Duodenal mucosa (tissue), 2 donors: Measurements from ENCODE around the gene CPEB1.

ENCODE experiments used
- H3K27ac ChIP-seq: one replicate; pipeline ENCODE4 v1.7.0; 2013; ENCODE audit warnings: low read depth, low read length
- H3K27me3 ChIP-seq, 2 donors: one replicate each; pipeline ENCODE4 v1.7.0; 2013; ENCODE audit warnings: low read length in 2 of 2, control low read depth in 1 of 2; ENCODE audit not compliant: insufficient read depth in 2 of 2, control insufficient read depth in 1 of 2
- H3K36me3 ChIP-seq, 2 donors: one replicate each; pipeline ENCODE4 v1.7.0; 2013; ENCODE audit warnings: low read length in 2 of 2, control low read depth in 1 of 2; ENCODE audit not compliant: insufficient read depth in 2 of 2, control insufficient read depth in 1 of 2
- H3K4me1 ChIP-seq, 2 donors: one replicate each; pipeline ENCODE4 v1.7.0; 2013; ENCODE audit warnings: low read length in 2 of 2, control low read depth in 1 of 2; ENCODE audit not compliant: insufficient read depth in 2 of 2, control insufficient read depth in 1 of 2
- H3K4me3 ChIP-seq, 2 donors: one replicate each; pipeline ENCODE4 v1.7.0; 2013; ENCODE audit warnings: low read length in 2 of 2, low read depth in 1 of 2
- H3K9ac ChIP-seq, 2 donors: one replicate each; pipeline ENCODE4 v1.7.0; 2013; ENCODE audit warnings: low read length in 2 of 2, low read depth in 1 of 2
- H3K9me3 ChIP-seq, 2 donors: one replicate each; pipeline ENCODE4 v1.7.0; 2013; ENCODE audit warnings: low read length in 2 of 2, control low read depth in 1 of 2; ENCODE audit not compliant: control insufficient read depth in 1 of 2

The CPEB1 gene

DNA sequence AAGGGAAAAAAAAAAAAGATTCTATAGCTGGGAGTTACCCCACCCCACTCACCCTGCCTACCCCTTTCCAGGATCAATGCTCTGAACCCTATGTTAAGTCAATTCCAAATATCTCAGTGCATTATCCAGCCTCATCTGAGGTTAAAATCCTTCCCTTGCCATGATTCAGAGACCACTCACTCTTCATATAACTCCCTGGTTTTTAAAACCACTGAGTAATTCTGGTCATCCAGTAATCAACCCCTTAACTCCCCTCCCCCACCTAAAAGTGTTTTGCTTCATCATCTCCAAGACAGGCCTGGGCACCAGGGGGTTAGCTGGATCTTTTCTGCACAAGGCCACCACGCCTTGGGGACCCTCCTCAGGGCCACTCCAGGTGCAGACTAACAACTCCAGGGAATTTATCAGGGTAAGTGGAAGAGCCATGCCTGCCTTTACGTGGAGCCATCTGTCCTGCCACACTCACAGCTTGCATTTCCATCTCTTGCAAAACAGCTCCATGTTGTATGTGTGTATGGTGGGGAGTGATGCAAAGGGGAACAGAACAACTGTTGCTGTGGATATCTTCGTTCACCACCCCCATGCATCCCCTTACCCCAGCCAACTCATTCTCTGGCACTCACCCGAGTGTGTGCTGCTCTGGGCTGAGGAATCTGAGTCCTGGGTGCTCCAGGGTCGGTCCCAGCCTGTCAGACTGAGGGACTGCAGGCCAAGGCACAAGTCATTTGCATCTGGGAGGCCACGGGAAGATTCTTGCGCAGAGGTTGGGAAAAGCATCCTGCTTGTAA, 76.2 kb downstream of the CPEB1 start:
- Histone ChIP-seq H3K9ac (peak overlapping the region in 1 of 2 donors; percentile 12), H3K27me3 (peaks cover 6 to 21% of the 10 kb centered on the region in 2 donors), H3K4me3 (no peak overlapping the region), H3K4me1 (peaks cover 0 to 4% of the 10 kb centered on the region in 2 donors), H3K36me3 (no peaks in the 10 kb centered on the region), H3K27ac (no peak overlapping the region), H3K9me3 (no peaks in the 10 kb centered on the region)

DNA sequence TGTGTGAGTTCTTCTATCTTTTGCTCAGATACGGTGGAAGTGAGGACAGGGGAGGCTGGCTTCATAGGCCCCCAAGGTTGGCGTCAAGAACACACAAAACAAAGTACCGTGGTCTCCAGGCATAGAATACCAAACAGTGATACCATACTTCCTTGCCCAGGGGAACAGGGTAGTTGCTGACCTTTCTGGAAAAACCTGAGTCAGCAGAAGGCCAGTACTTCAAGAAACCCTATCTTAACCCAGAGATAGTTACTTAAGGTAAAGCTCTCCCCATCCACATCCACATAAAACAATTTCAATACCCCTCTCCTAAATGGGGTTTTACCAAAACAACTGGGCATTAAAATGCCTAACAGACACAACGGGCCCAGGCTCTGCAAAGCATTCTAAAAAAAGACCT, 77.3 kb downstream of the CPEB1 start:
- H3K4me1 ChIP-seq, result peaks cover 0 to 4% of the 10 kb centered on the region in 2 donors
- H3K27ac ChIP-seq, result no peak overlapping the region
- H3K36me3 ChIP-seq, result no peaks in the 10 kb centered on the region
- H3K4me3 ChIP-seq, result no peak overlapping the region
- H3K9me3 ChIP-seq, result no peaks in the 10 kb centered on the region
- H3K27me3 ChIP-seq, result peaks cover 6 to 21% of the 10 kb centered on the region in 2 donors
- H3K9ac ChIP-seq, result no peak overlapping the region

DNA sequence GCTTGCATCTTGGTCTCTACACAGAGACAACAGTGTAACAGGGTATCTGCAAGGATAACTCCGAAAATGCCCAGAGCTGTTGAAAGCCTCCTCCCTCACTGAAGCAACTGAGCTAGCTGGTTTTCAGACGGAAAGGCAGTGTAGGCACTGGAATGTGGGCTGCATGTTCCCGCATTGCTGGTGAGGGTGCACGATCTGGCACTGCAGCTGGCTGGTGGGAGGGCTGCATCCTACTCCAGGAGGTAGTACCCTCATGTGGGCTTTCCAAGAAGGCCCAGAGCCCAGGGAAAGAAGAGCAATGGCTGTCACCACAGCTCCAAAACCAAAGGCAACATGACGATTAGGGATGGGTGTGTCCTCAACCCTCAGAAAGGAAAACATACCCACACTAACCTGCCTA, 78.2 kb downstream of the CPEB1 start:
- Histone ChIP-seq H3K27me3 (peaks cover 6 to 19% of the 10 kb centered on the region in 2 donors), H3K36me3 (no peaks in the 10 kb centered on the region), H3K4me3 (no peak overlapping the region), H3K9me3 (no peaks in the 10 kb centered on the region), H3K9ac (no peak overlapping the region), H3K27ac (no peak overlapping the region), H3K4me1 (peaks cover 0 to 4% of the 10 kb centered on the region in 2 donors)

DNA sequence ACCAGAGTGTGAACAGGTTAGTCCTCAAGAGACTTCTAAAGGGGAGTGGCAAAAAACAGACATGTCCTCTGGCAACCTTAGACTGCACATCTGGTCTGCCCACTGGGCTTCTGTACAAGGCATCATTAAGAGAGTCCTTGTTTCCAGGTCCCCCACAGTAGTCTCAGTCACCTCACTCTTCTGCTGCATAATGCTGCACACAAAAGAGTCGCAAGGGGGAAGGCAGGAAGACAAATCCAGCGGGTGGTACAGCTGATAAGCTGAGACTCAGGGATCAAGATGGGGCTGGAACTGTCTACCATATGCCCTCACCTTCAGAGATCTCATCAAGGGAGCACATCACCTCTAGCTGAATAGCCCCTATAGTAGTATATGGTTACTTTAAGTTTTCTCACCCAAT, 79.5 kb downstream of the CPEB1 start:
- Histone ChIP-seq H3K9ac (no peak overlapping the region), H3K4me3 (no peak overlapping the region), H3K36me3 (no peaks in the 10 kb centered on the region), H3K4me1 (peaks cover 0 to 4% of the 10 kb centered on the region in 2 donors), H3K27ac (no peak overlapping the region), H3K9me3 (no peaks in the 10 kb centered on the region), H3K27me3 (peaks cover 6 to 13% of the 10 kb centered on the region in 2 donors)

DNA sequence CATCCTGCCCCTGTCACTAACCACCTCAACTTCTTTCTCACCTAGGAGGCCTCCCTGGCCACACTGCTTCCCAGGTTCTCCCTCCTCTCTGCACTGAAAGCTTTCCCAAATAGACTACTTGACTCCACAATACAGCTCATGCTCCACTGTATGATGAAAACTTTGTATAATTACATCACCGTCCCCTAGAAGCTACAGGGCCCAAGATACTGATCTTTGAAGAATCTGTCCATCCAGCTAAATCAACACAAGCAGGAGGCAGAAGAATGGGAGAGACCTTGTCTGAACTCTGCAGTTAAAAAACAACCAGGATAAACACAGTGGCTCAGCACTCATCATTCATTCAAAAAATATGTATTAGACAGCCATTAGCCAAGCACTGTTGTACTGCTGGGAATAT, 80.5 kb downstream of the CPEB1 start:
- Histone ChIP-seq H3K36me3 (no peaks in the 10 kb centered on the region), H3K4me3 (no peak overlapping the region), H3K4me1 (peaks cover 0 to 4% of the 10 kb centered on the region in 2 donors), H3K9ac (no peak overlapping the region), H3K27me3 (peaks cover 5 to 8% of the 10 kb centered on the region in 2 donors), H3K27ac (no peak overlapping the region), H3K9me3 (no peaks in the 10 kb centered on the region)

DNA sequence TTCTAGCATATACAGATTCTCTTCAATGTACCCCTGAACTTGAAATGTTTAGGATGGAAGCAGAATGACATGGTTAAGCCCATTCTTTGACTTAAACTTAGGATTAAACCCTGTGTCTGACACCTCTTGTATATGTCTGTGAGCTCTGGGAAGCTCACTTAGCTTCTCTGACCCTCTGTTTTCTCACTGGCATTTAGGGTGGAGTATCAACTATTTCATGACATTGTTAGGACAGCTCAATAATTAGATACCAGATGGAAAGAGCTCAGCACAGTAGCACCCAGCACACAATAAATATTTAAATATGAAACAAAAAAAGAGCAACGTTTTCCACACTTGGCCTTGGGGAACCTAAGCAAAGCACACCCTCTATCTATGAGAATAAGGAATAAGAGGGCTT, 88.7 kb downstream of the CPEB1 start:
- no peaks in the 10 kb centered on the region for H3K4me1 ChIP-seq
- no peaks in the 10 kb centered on the region for H3K27me3 ChIP-seq
- H3K9me3 ChIP-seq, result no peaks in the 10 kb centered on the region
- no peak overlapping the region for H3K9ac ChIP-seq
- H3K27ac ChIP-seq, result no peak overlapping the region
- no peak overlapping the region for H3K4me3 ChIP-seq
- no peaks in the 10 kb centered on the region for H3K36me3 ChIP-seq

DNA sequence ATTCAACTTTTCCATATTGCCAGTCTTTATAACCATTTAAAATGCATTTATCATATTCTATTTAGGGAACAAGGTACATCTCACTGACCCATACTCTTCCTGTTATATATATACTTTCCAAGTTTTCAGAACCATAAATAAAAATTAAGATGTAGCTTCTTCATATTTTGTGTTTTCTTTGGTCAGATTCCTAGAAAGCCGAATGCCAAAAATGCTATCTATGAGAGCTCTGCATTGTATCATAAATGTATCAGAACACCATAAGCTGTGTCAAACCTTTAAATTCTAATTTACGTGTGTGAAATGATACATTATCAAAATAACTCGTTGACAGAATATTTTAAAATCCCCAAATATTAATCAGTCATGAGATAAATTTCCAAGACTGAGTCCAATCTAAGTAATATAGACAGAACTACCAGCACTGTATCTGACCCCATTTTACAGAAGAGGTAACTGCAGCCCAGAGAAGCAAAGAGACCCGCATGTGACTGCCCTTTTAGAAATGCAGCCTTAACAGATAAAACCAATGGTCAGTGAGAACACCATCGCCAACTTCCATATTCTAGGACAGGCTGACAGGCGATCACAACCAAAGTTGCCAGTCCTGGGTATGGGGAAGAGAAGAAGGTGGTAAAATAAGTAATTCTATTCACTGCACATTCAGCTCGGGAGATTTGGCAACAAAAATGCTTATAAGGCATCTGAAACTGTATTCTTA, 90.7 kb downstream of the CPEB1 start:
- no peaks in the 10 kb centered on the region for H3K4me1 ChIP-seq

DNA sequence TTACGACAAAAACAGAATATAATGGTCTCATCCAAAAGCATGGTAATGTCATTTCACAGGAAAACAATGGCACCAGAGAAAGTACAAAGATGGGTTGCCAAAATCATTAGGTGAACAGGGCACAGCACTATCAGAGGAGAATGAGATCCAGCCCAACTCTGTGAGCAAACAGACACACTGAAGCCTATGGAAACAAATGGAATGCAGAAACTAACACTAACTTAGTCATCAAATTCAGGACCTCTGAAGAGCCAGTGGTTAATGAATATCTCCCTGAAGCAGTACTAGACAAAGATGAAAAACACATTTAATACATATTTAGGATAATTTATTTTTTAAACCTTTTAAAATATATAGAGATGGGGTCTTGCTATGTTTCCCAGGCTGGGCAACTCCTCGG, 92.3 kb downstream of the CPEB1 start:
- no peak overlapping the region for H3K9ac ChIP-seq
- no peaks in the 10 kb centered on the region for H3K4me1 ChIP-seq
- no peaks in the 10 kb centered on the region for H3K9me3 ChIP-seq
- no peak overlapping the region for H3K4me3 ChIP-seq
- H3K27me3 ChIP-seq, result no peaks in the 10 kb centered on the region
- H3K27ac ChIP-seq, result no peak overlapping the region
- H3K36me3 ChIP-seq, result no peaks in the 10 kb centered on the region

More for the DNA sequence above, 90.7 kb downstream of the CPEB1 start:
- H3K27me3 ChIP-seq, result no peaks in the 10 kb centered on the region
- no peaks in the 10 kb centered on the region for H3K9me3 ChIP-seq
- H3K36me3 ChIP-seq, result no peaks in the 10 kb centered on the region
- no peak overlapping the region for H3K4me3 ChIP-seq
- H3K27ac ChIP-seq, result no peak overlapping the region
- no peak overlapping the region for H3K9ac ChIP-seq

DNA sequence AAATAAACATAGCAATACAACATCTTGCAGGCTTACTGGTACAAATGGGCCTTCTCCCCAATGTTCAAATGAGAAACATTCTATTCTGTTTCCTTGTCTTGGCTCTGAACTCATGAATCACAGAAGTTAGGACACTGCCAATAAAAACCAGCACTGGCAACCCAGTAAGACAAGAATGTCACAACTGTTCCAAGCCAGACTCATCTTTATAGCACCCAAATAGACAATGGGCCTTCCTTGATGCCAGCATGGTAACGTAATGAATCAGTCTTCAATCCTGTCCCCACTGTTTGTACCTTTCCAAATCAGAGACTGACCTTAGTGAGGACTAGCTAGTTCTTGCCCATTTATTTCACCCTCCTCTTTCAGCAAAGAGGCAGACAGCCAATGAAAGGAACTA, 92.8 kb downstream of the CPEB1 start:
- H3K9me3 ChIP-seq, result no peaks in the 10 kb centered on the region
- H3K4me1 ChIP-seq, result no peaks in the 10 kb centered on the region
- no peaks in the 10 kb centered on the region for H3K27me3 ChIP-seq
- H3K9ac ChIP-seq, result no peak overlapping the region
- H3K27ac ChIP-seq, result no peak overlapping the region
- no peak overlapping the region for H3K4me3 ChIP-seq
- no peaks in the 10 kb centered on the region for H3K36me3 ChIP-seq

DNA sequence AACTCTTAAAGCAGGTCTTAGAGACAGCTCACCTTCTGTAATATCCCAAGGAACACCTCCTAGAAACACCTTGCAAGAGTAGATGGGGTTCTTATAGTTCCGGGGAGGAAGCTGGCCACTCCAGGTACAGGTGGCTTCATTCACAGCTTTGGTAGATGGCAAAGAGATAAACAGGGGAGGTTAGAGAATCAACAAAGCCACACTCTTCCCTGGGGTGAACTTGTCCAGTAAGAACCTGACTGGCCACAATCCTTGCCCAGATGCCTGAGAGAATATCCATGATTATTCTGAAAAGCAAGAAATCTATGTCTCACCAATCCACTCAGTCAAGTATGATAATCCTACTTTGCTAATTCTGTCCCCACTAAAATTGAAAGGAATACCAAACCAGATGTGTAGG, 93.3 kb downstream of the CPEB1 start:
- Histone ChIP-seq H3K27me3 (no peaks in the 10 kb centered on the region), H3K27ac (no peak overlapping the region), H3K4me3 (no peak overlapping the region), H3K4me1 (no peaks in the 10 kb centered on the region), H3K9me3 (no peaks in the 10 kb centered on the region), H3K36me3 (no peaks in the 10 kb centered on the region), H3K9ac (no peak overlapping the region)
